Measurements from ENCODE around the gene TKTL1.
"Not testable (repeated sequence)": the region's sequence is repeated elsewhere in the genome, so short reads cannot be mapped to it uniquely, and the experiment has no call there.

Gene TKTL1

DNA sequence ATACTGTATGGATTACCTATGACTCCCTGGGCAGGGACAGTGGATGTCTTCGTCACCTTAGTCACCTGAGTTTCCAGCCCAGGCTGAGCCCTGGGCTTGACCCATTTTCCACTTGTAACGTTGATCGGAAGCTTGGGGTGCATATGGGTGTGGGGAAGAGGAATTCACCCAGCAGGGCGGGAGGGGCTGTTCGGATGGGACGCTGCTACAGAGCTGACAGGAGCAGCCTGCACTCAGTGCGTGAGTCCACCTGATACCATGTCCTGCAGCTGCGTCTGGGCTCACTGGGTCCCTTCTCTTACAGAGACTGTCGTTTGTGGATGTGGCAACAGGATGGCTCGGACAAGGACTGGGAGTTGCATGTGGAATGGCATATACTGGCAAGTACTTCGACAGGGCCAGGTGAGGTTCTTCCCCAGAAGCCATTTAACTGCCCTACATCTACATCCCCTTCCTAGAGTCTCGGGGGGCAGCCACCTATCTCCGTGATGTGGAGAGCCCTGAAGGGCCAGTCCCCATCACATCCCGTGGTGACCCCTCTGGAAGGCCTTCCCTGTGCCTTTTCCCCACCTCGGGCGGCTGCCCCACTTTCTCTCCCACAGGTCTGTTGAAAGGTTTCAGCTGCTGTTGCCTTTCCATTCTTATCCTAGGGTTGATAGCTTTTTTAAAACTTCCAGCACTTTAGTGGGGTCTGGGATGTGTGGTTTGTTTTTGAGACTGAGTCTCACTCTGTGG lies 13.6 kb downstream of the TKTL1 start:
- no peak for DNase-seq

- no peak for DNase-seq
These were observed 15.3 kb downstream of the TKTL1 start for GRCh38 chrX:154310616-154311536.

DNA sequence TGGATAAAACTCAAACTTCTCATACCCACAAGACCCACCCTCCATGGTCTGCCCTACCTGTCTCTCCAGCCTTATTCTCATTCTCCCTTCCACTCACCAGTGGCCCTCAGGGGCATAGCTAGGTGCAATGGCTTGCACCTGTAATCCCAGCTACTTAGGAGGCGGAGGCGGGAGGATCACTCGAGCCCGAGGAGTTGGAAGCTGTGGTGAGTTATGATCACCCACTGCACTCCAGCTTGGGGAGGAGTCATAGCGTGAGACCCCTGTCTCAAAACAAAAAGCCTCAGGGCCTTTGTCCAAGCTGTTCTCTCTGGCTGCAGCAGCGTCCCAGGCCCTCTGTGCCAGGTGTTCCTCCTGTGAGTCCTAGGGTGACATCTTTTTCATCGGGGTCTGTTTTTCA lies 16.5 kb downstream of the TKTL1 start:
- no peak for DNase-seq

- DNase-seq, result no peak
These were observed 17.6 kb downstream of the TKTL1 start for GRCh38 chrX:154313147-154313546.

DNA sequence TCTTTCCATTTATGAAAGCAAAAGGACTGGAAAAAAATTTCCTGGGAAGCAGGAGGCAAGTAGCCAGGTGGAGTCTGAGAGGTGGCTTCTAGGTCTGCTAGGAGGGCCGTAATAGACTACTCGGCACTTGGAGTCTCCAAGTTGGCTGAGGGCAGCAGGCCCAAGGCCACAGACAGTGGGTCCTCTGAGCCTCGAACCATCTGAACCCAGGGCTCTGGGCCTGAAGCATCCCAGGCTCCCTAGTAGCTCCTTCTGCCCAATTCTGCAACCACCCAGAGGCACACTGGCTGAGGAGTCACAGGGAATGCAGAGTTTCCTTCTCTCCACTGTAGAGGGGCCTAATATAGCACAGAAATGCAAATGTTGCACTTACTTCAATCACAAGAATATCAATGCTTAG lies 19.8 kb downstream of the TKTL1 start:
- no peak for DNase-seq

DNA sequence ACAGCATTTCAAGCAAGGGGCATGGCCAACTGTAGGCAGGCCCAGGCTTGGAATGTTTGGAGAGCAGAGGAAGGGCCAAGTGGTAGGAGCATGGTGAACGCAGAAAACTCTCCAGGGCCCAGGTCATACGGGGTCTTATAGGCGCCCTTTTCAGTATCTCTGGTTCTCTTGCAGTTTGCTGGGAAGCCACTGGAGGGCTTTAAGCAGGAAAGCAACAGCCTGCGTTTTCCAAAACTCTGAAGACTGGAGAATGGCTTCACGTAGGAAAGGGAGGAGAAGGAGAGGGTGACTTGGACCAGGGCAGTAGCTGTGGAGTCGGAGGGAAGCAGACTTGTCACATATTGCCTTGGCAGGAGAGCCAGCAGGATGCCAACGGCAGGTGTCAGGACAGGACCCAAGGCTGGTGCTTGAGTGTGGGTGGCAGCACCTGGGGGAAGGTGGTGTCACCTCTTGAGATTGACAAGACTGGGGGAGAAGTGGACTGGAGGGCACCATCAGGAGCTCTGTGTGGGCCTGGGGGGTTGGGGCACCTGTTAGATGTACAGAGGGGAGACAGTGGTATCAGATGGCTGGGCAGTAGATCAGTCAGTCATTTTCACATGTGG lies 21.9 kb downstream of the TKTL1 start:
- no peak for DNase-seq

DNA sequence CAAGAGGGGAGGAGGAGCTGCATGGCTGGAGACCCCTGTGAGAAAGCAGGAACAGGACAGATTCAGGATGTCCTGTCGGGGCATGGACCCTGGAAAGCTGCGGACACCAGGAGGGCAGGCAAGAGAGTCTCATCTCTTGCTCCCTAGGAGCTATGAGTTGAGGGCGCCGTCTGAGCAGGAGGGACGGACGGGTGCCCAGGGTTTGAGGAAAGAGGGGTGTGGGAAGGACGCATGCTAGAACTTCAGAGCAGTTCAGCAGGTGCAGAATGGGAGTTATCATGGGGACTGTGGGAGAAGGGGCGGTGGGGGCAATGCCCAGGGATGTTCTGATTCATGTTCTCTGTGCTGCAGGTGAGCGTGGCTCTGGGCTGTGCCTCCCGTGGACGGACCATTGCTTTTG lies 24.8 kb downstream of the TKTL1 start:
- DNase-seq, result no peak

DNA sequence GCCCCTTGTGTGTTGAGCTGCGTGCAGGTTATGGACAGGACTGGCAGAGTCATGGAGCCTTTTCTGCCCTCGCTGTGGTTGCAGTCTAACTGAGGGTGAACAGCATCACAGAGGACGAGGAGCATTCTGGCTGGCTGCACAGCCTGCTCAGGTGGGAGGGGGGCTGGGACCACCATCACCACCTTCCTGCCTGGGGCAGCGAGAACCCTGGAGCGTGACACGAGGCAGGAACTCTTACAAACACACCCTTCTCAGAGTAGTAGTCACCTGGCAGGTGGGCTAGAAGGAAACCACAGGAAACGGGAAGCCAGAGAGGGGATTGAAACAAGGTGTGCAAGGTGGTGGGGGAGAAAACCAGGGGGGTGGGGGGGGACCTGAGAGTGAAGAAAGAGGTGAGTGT lies 25.6 kb downstream of the TKTL1 start:
- DNase-seq, result no peak

DNA sequence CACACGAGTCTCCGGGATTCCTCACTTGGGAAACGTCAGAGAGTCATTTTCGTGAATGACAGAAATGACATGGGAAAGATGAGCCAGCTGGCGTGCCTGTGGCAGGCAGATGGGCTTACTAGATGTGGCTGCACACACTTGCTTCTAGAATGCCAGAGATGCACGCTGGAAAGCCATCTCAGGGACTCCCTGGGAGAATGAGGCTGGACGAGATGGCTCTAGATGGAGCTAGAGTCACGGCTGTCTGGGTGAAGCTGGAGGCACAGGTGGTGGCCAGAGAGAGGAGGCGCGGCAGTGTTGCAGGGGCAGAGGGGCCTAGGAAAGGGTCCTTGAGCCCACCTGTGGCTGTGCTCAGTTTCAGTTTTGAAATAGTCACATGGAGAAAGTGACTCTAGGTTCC lies 26.0 kb downstream of the TKTL1 start:
- DNase-seq, result no peak

DNA sequence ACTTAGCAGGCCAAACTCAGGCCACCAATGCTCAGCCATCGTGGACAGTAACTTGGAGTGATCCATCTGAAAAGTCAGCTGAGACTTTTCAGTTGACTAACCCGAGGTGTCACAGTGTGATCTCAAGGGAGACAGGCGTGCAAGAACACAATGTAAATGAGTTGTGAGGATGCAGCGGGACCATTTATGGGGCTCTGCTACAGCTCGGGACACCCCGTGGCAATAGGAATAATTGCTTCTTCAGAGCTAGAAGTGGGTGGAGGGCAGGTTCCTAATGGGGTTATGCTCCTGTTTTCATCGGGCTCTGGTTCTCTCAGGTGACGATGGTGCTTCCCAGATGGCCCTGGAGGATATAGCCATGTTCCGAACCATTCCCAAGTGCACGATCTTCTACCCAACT lies 27.3 kb downstream of the TKTL1 start:
- DNase-seq, result no peak

DNA sequence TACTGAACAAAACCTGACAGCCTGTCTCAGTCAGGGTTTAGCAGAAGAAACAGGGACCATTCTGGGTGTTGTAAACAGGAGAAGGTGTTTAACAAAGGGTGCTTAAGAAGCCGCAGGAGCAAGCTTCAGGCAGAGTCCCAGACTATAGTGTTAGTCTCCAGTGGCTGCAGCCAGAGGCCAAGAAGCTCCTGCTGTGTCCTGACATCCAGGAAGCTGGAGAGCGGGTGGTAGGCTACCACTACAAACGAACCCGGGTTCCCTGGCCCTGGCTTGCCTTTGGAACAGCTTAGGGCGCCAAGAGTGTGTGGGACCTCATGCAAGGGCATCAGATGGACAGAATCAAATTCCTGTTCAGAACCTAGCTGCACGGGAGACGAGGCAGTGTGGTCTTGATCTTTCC lies 27.9 kb downstream of the TKTL1 start:
- no peak for DNase-seq

GRCh38 chrX:154325541-154325940 lies 29.9 kb downstream of the TKTL1 start:
- no peak for DNase-seq

DNA sequence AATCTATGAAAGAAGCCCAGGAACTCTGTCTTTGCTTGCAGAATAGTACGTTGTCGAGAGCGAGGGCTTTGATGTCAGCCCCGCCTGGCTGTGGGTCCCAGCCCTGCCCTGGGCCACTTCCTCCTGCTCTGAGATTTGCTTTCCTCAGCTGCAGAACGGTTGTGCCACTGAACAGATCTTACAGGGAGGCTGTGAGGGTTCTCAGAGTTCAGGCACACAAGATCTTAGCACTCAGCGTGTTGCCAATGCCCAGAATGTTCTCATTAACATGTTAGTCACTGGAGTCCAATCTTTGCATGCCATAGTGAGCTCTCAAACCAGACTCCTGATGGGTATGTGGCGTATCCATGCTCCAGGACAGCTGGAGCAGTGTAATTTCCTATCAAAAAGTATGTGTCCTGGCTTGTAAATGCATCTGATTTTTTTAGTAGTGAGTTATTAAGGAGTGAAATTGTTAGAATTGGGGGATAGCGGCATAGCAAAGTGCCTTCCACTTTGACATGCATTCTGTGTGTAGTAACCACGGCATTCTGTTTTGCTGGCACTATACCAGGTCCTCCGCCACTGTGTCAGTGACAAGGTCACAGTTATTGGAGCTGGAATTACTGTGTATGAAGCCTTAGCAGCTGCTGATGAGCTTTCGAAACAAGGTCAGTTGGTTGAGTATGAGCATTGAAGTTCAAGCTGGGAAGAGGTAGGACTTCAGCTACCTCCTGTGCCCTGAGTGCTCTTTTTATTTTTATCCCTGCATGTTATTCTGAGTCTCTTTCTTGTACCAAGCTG lies 31.6 kb downstream of the TKTL1 start:
- DNase-seq, result peak; percentile 38

DNA sequence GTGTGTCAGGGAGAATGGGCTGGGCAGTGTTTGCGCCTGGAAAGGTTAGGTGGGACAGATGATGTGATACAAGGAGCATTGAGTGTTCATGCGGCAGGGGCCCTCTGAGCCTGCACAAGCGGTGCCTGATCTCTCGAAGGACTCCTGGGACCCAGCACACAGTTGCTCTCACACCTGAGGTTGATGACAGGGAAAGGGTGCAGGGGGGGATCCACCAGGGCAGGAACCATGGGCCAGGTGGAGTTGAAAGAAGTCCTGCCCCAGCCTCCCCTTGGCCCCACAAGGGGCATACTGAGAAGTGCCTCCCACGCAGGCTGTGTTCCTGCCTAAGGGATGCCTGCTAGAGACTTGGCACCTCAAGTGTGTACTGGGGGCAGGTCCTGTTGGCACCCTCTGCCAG lies 33.1 kb downstream of the TKTL1 start:
- no peak for DNase-seq

DNA sequence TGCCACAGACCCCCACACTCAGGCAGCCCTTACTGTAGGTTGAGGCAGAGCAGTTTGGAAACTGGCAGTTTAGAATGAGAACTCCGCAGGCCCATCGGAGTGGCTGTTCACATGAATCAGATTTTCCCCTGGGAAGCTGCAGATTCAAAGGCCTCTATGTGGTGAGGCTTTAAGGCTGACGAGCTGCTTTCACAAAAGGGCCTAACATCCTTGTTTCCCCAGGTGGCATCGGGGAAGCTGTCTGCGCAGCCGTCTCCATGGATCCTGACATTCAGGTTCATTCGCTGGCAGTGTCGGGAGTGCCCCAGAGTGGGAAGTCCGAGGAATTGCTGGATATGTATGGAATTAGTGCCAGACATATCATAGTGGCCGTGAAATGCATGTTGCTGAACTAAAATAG lies 33.7 kb downstream of the TKTL1 start:
- DNase-seq, result no peak

- DNase-seq, result no peak
These were observed 37.0 kb downstream of the TKTL1 start for GRCh38 chrX:154332561-154332960.

- DNase-seq, result no peak
These were observed 37.5 kb downstream of the TKTL1 start for GRCh38 chrX:154333116-154333515.

GRCh38 chrX:154333837-154334271 lies 38.3 kb downstream of the TKTL1 start:
- DNase-seq, result no peak

GRCh38 chrX:154334496-154334895 lies 38.9 kb downstream of the TKTL1 start:
- DNase-seq, result no peak

DNA sequence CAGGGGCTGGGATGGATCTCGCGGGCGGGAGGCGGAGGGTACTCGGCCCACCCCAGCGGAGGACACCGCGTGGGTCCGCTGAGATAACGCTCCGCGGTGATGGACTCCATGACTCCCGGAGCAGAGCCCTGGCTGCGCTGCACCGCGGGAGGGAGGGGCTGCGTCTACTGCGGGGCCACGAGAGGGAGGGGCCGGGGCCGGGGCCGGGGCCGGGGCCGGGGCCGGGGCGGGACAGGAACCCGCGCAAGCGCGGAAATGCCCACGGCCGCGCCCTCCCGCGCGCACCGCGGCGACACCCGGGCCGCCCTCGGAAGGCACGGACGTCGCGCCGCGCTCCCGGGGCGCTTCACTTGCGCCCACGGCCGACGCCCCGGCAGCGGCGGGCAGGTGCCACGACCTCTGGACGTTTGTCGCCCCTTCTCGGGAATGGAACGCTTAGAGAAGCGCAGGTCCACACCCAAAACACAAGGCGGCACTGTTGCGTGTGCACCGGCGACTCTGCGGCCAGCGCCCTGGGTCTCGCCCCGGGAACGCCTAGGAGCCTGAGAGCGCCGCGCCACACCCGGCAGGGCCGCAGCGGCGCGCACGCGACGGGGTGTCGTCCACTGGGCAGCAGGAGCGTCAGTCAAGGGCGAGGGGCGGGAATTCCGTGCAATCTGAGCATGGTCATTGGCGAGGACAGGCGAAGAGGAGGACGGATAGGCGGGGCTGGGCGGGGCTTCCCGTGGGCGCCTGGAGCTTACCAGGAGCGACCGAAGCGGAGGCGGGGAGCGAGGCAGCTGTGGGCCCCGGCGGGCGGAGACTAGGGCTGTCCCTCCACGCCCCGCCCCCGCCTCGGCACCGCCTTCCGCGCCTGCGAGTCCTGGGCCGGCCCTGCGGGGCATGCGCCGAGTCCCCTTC lies 46.1 kb downstream of the TKTL1 start:
- DNase-seq, result not testable (repeated sequence)

- not testable (repeated sequence) for DNase-seq
These were observed 47.5 kb downstream of the TKTL1 start for GRCh38 chrX:154343063-154343462.

DNA sequence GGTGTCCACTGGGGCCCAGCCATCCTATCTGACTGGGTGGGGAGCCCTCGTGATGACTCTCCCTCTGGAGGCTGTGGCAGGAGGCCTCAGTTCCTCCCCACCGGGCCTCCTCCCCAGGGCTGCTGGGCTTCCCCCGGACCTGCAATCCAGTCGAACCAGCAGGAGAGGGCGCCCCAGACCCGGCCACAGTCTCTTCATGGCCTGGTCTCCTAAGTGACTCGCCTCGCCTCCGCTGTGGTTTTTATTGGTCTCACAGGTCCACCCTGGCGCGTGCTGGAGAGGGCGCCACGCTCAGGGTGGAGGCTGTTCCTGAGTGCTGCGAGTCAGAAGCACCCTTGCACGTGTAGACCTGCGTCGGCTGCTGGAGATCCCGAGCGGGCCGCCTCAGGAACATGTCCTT lies 48.0 kb downstream of the TKTL1 start:
- DNase-seq, result not testable (repeated sequence)
